GM10847 (cell line): ENCODE measurements around the gene CCL8.

Experiments
- POLR2A ChIP-seq: IDR thresholded peaks from 2 replicates; pipeline ENCODE4 v1.6.1; 2011; ENCODE audit not compliant: insufficient read length; ENCODE audit errors: extremely low read depth

The CCL8 gene

DNA sequence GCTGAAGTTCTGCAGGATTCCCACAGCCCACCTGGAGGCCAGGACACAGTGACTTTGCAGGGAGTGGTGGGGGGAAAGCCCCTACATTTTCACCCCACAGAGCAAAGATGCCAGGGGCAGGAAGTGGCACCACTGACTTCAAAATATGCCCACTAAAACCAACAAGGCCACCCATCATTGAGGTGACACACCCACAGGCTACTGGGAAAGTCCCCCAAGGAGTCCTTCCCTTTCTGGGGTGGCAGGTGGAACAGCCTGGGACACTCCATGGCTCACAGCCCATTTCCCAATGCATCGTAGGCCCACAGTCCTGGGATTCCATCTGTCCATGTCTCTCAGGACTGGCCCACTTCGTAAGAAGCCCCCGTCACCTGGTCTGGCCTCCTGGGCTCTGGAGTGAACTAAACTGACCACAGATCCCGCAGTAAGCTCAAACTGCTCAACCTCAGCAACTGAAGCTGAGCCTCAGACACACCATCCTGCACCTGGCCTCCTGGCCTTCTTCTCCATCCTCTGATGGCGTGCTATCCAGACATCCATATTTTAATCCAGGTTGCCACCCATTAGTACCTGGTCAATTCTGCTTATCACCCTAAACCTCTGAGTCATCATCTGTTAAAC, 51.3 kb downstream of the CCL8 start:
- no peak for TF ChIP-seq POLR2A

- TF ChIP-seq POLR2A, result no peak
Measured at GRCh38 chr17:34370997-34371395, 51.8 kb downstream of the CCL8 start.
